ENCODE measurements around the gene ASTN2. TPM values are rescaled to one million over a fixed set of nuclear protein-coding genes. Genes with fewer than 3 reads are reported as not detected.

Gene ASTN2
- polyA plus RNA-seq, 1 experiment: 12.8 TPM

GRCh38 chr9:116671605-116672004, 743.3 kb downstream of the ASTN2 start:
- no peak for TF ChIP-seq CTCF (IDR thresholded peaks at IDR 0.05; ENCODE audit: insufficient read depth, low read depth, low read length)
- Histone ChIP-seq H3K27me3 (ENCODE audit: control insufficient read depth, insufficient read depth, low read length) (no peaks in the 10 kb centered on the region), H3K4me3 (ENCODE audit: low read depth, low read length) (no peak overlapping the region), H3K36me3 (ENCODE audit: control insufficient read depth, insufficient read depth, low read length) (no peaks in the 10 kb centered on the region)
- DNase-seq (ENCODE audit: low read depth): no peak
- CTCF ChIA-PET: no interaction called here
- POLR2A ChIA-PET: no interaction called here

- no peak for DNase-seq (ENCODE audit: low read depth)
- no peak overlapping the region for H3K4me3 ChIP-seq (ENCODE audit: low read depth, low read length)
- POLR2A ChIA-PET: no interaction called here
- TF ChIP-seq CTCF (IDR thresholded peaks at IDR 0.05; ENCODE audit: insufficient read depth, low read depth, low read length): no peak
- no peaks in the 10 kb centered on the region for H3K36me3 ChIP-seq (ENCODE audit: control insufficient read depth, insufficient read depth, low read length)
- CTCF ChIA-PET: no interaction called here
- H3K27me3 ChIP-seq (ENCODE audit: control insufficient read depth, insufficient read depth, low read length): no peaks in the 10 kb centered on the region
These were observed 745.7 kb downstream of the ASTN2 start for GRCh38 chr9:116668970-116669695.

- ChIA-PET POLR2A (no interaction called here), CTCF (interaction anchor here (0.6 to 3.5 kb wide), 3 partner anchors 15 to 1070 kb away, joined by 3 to 12 read pairs (median 6); no protein-coding TSS in a partner anchor)
- DNase-seq (ENCODE audit: low read depth): no peak
- TF ChIP-seq CTCF (IDR thresholded peaks at IDR 0.05; ENCODE audit: insufficient read depth, low read depth, low read length): no peak
- Histone ChIP-seq H3K27me3 (ENCODE audit: control insufficient read depth, insufficient read depth, low read length) (no peaks in the 10 kb centered on the region), H3K4me3 (ENCODE audit: low read depth, low read length) (no peak overlapping the region), H3K36me3 (ENCODE audit: control insufficient read depth, insufficient read depth, low read length) (no peaks in the 10 kb centered on the region)
These were observed 751.3 kb downstream of the ASTN2 start for GRCh38 chr9:116663581-116663980.

GRCh38 chr9:116662646-116663310, 752.1 kb downstream of the ASTN2 start:
- Histone ChIP-seq H3K36me3 (ENCODE audit: control insufficient read depth, insufficient read depth, low read length) (no peaks in the 10 kb centered on the region), H3K4me3 (ENCODE audit: low read depth, low read length) (no peak overlapping the region), H3K27me3 (ENCODE audit: control insufficient read depth, insufficient read depth, low read length) (no peaks in the 10 kb centered on the region)
- ChIA-PET CTCF (interaction anchor here (0.6 to 3.5 kb wide), 3 partner anchors 14 to 1069 kb away, joined by 3 to 12 read pairs (median 6); no protein-coding TSS in a partner anchor), POLR2A (no interaction called here)
- DNase-seq (ENCODE audit: low read depth): no peak
- no peak for TF ChIP-seq CTCF (IDR thresholded peaks at IDR 0.05; ENCODE audit: insufficient read depth, low read depth, low read length)
